WTC11 (cell line): Measurements from ENCODE around the gene KLHDC2. TPM values are rescaled to one million over a fixed set of nuclear protein-coding genes. Genes with fewer than 3 reads are reported as not detected.

Experiments
- ATAC-seq: fragments of 200-7000 bp; cut with Tn5 transposase; 2 replicates; pipeline ENCODE4 v1.10.0; 2021; ENCODE audit warnings: mild to moderate bottlenecking, moderate library complexity
- CTCF ChIA-PET: fragments of 300-600 bp; sonication (Branson Sonifier 250); formaldehyde crosslinking; loops from one replicate; lab custom pipeline; 2021; ENCODE audit warnings: antibody characterized with exemption; lab: Charles Lee
- POLR2A ChIA-PET: fragments of 350-600 bp; sonication (Branson Sonifier 250); formaldehyde crosslinking; loops from one replicate; lab custom pipeline; 2021; ENCODE audit warnings: antibody characterized with exemption; lab: Charles Lee
- DNase-seq: peaks from one replicate; pipeline ENCODE4 v3.0.0; 2021; ENCODE audit warnings: low spot score
- H3K27ac Mint-ChIP-seq: 2 replicates; pipeline ENCODE4 v1.8.0; 2021; ENCODE audit warnings: mixed read lengths
- H3K27me3 Mint-ChIP-seq: 2 replicates; pipeline ENCODE4 v1.8.0; 2021; ENCODE audit warnings: low read depth, mild to moderate bottlenecking, moderate library complexity, mixed read lengths
- H3K36me3 Mint-ChIP-seq: 2 replicates; pipeline ENCODE4 v1.8.0; 2021; ENCODE audit warnings: mixed read lengths
- H3K4me1 Mint-ChIP-seq: 2 replicates; pipeline ENCODE4 v1.8.0; 2022; ENCODE audit warnings: mixed read lengths
- H3K4me3 Mint-ChIP-seq: 2 replicates; pipeline ENCODE4 v1.8.0; 2021; ENCODE audit warnings: mild to moderate bottlenecking, moderate library complexity, mixed read lengths
- H3K9me3 Mint-ChIP-seq: 2 replicates; pipeline ENCODE4 v1.8.0; 2021; ENCODE audit warnings: mixed read lengths
- ELF4 ChIP-seq: sonication (generic); formaldehyde crosslinking; IDR thresholded peaks from 2 replicates; pipeline ENCODE4 v1.8.1; 2022; ENCODE audit warnings: low read depth, mild to moderate bottlenecking, moderate library complexity, missing genetic modification reagents
- GTF2I ChIP-seq: fragments of 250-450 bp; sonication (Bioruptor Pico); conservative IDR thresholded peaks from 2 replicates; pipeline ENCODE4 v1.4.0; 2021; ENCODE audit warnings: mild to moderate bottlenecking
- JAZF1 ChIP-seq: fragments of 250-450 bp; sonication (Bioruptor Pico); IDR thresholded peaks from 2 replicates; pipeline ENCODE4 v1.9.0; 2021; ENCODE audit warnings: moderate library complexity, mild to moderate bottlenecking, inconsistent platforms
- NFE2L1 ChIP-seq: sonication (generic); formaldehyde crosslinking; IDR thresholded peaks from 2 replicates; pipeline ENCODE4 v1.8.1; 2023; ENCODE audit warnings: missing genetic modification reagents
- NFYB ChIP-seq: sonication (generic); formaldehyde crosslinking; conservative IDR thresholded peaks from 2 replicates; pipeline ENCODE4 v1.8.0; 2022; ENCODE audit warnings: low read depth, missing genetic modification reagents
- RELA ChIP-seq: sonication (generic); formaldehyde crosslinking; IDR thresholded peaks from 2 replicates; pipeline ENCODE4 v1.8.1; 2022; ENCODE audit warnings: missing genetic modification reagents, mild to moderate bottlenecking, borderline replicate concordance
- SMAD4 ChIP-seq: sonication (generic); formaldehyde crosslinking; IDR thresholded peaks from 2 replicates; pipeline ENCODE4 v1.8.0; 2022; ENCODE audit warnings: mild to moderate bottlenecking, missing genetic modification reagents
- SOX15 ChIP-seq: fragments of 250-450 bp; sonication (Bioruptor Pico); IDR thresholded peaks from 2 replicates; pipeline ENCODE4 v1.9.0; 2021; ENCODE audit warnings: mild to moderate bottlenecking
- TCF7 ChIP-seq: sonication (generic); formaldehyde crosslinking; IDR thresholded peaks from 2 replicates; pipeline ENCODE4 v1.8.0; 2022; ENCODE audit warnings: mild to moderate bottlenecking, low read depth, missing genetic modification reagents, moderate library complexity
- ZNF121 ChIP-seq: sonication (generic); formaldehyde crosslinking; IDR thresholded peaks from 2 replicates; pipeline ENCODE4 v1.8.0; 2023; ENCODE audit warnings: missing genetic modification reagents
- ZNF671 ChIP-seq: fragments of 250-450 bp; sonication (Bioruptor Pico); IDR thresholded peaks from 2 replicates; pipeline ENCODE4 v1.8.0; 2021; ENCODE audit warnings: mild to moderate bottlenecking
- total RNA-seq: library from RNA; stranded (reverse); gene quantifications from 3 replicates; pipeline ENCODE4 v1.2.3, GENCODE V29; 2021
- TF ChIP-seq, protein P1 (sequence below): sonication (generic); formaldehyde crosslinking; conservative IDR thresholded peaks from 2 replicates; pipeline ENCODE4 v1.8.1; 2023; ENCODE audit warnings: mild to moderate bottlenecking, low read depth, missing genetic modification reagents, moderate library complexity
- TF ChIP-seq, protein P2 (sequence below): sonication (generic); formaldehyde crosslinking; IDR thresholded peaks from 2 replicates; pipeline ENCODE4 v1.8.1; 2022; ENCODE audit warnings: low read depth, mild to moderate bottlenecking, moderate library complexity, missing genetic modification reagents, borderline replicate concordance
- TF ChIP-seq, protein P3 (sequence below): sonication (generic); formaldehyde crosslinking; IDR thresholded peaks from 2 replicates; pipeline ENCODE4 v1.8.1; 2023; ENCODE audit warnings: mild to moderate bottlenecking, missing genetic modification reagents
- TF ChIP-seq, protein P4 (sequence below): sonication (generic); formaldehyde crosslinking; IDR thresholded peaks from 2 replicates; pipeline ENCODE4 v1.8.0; 2023; ENCODE audit warnings: mild to moderate bottlenecking, missing genetic modification reagents
- TF ChIP-seq, protein P5 (sequence below): sonication (generic); formaldehyde crosslinking; IDR thresholded peaks from 2 replicates; pipeline ENCODE4 v1.8.0; 2022; ENCODE audit warnings: mild to moderate bottlenecking, missing genetic modification reagents
- TF ChIP-seq, protein P6 (sequence below): fragments of 250-450 bp; sonication (Bioruptor Pico); IDR thresholded peaks from 2 replicates; pipeline ENCODE4 v1.9.0; 2021; ENCODE audit warnings: mild to moderate bottlenecking, borderline replicate concordance

Gene KLHDC2
- total RNA-seq, 1 experiment from 2014 or later, result 47.6 TPM

DNA sequence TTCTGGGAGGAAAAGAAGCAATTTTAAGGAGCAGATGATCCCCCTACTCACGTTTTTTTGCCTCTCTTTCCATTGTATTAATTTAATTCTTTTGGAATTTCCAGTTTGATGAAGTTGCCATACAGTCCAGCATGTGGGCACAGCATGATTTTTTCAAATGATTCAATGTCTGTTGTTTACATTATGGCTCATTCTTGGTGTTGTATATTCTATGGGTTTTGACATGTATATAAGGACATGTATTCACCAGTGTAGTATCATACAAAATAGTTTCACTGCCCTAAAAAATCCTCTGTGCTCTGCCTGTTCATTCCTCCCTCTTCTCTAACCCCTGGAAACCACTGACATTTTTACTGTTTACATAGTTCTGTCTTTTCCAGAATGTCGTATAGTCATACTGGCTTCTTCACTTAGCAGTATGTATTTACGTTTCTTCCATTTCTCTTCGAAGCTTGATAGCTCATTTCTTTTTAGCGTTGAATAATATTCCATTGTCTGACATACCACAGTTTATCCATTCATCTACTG, 13.3 kb upstream of the KLHDC2 start:
- Mint-ChIP-seq H3K9me3 (peaks cover 12% of the 10 kb centered on the region), H3K4me1 (no peaks in the 10 kb centered on the region), H3K36me3 (no peaks in the 10 kb centered on the region), H3K27ac (no peak overlapping the region), H3K27me3 (no peaks in the 10 kb centered on the region; the same call in 1 of the 2 replicates), H3K4me3 (no peak overlapping the region)
- ChIA-PET POLR2A (no interaction called here), CTCF (no interaction called here)
- ATAC-seq (no peak), DNase-seq (no peak)
- TF ChIP-seq RELA (CRISPR knock-in tag) (no peak), ZNF671 (CRISPR knock-in tag) (no peak), ZNF121 (CRISPR knock-in tag) (no peak), JAZF1 (no peak), SMAD4 (CRISPR knock-in tag) (no peak), ELF4 (CRISPR knock-in tag) (no peak), NFYB (CRISPR knock-in tag) (no peak), TCF7 (no peak), NFE2L1 (CRISPR knock-in tag) (no peak), GTF2I (no peak), SOX15 (no peak)
- TF ChIP-seq, protein P1, sequence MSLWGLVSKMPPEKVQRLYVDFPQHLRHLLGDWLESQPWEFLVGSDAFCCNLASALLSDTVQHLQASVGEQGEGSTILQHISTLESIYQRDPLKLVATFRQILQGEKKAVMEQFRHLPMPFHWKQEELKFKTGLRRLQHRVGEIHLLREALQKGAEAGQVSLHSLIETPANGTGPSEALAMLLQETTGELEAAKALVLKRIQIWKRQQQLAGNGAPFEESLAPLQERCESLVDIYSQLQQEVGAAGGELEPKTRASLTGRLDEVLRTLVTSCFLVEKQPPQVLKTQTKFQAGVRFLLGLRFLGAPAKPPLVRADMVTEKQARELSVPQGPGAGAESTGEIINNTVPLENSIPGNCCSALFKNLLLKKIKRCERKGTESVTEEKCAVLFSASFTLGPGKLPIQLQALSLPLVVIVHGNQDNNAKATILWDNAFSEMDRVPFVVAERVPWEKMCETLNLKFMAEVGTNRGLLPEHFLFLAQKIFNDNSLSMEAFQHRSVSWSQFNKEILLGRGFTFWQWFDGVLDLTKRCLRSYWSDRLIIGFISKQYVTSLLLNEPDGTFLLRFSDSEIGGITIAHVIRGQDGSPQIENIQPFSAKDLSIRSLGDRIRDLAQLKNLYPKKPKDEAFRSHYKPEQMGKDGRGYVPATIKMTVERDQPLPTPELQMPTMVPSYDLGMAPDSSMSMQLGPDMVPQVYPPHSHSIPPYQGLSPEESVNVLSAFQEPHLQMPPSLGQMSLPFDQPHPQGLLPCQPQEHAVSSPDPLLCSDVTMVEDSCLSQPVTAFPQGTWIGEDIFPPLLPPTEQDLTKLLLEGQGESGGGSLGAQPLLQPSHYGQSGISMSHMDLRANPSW (CRISPR knock-in tag), result no peak
- TF ChIP-seq, protein P2, sequence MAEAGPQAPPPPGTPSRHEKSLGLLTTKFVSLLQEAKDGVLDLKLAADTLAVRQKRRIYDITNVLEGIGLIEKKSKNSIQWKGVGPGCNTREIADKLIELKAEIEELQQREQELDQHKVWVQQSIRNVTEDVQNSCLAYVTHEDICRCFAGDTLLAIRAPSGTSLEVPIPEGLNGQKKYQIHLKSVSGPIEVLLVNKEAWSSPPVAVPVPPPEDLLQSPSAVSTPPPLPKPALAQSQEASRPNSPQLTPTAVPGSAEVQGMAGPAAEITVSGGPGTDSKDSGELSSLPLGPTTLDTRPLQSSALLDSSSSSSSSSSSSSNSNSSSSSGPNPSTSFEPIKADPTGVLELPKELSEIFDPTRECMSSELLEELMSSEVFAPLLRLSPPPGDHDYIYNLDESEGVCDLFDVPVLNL, result no peak
- TF ChIP-seq, protein P3, sequence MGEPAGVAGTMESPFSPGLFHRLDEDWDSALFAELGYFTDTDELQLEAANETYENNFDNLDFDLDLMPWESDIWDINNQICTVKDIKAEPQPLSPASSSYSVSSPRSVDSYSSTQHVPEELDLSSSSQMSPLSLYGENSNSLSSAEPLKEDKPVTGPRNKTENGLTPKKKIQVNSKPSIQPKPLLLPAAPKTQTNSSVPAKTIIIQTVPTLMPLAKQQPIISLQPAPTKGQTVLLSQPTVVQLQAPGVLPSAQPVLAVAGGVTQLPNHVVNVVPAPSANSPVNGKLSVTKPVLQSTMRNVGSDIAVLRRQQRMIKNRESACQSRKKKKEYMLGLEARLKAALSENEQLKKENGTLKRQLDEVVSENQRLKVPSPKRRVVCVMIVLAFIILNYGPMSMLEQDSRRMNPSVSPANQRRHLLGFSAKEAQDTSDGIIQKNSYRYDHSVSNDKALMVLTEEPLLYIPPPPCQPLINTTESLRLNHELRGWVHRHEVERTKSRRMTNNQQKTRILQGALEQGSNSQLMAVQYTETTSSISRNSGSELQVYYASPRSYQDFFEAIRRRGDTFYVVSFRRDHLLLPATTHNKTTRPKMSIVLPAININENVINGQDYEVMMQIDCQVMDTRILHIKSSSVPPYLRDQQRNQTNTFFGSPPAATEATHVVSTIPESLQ (CRISPR knock-in tag), result no peak
- TF ChIP-seq, protein P4, sequence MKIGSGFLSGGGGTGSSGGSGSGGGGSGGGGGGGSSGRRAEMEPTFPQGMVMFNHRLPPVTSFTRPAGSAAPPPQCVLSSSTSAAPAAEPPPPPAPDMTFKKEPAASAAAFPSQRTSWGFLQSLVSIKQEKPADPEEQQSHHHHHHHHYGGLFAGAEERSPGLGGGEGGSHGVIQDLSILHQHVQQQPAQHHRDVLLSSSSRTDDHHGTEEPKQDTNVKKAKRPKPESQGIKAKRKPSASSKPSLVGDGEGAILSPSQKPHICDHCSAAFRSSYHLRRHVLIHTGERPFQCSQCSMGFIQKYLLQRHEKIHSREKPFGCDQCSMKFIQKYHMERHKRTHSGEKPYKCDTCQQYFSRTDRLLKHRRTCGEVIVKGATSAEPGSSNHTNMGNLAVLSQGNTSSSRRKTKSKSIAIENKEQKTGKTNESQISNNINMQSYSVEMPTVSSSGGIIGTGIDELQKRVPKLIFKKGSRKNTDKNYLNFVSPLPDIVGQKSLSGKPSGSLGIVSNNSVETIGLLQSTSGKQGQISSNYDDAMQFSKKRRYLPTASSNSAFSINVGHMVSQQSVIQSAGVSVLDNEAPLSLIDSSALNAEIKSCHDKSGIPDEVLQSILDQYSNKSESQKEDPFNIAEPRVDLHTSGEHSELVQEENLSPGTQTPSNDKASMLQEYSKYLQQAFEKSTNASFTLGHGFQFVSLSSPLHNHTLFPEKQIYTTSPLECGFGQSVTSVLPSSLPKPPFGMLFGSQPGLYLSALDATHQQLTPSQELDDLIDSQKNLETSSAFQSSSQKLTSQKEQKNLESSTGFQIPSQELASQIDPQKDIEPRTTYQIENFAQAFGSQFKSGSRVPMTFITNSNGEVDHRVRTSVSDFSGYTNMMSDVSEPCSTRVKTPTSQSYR (CRISPR knock-in tag), result no peak
- TF ChIP-seq, protein P5, sequence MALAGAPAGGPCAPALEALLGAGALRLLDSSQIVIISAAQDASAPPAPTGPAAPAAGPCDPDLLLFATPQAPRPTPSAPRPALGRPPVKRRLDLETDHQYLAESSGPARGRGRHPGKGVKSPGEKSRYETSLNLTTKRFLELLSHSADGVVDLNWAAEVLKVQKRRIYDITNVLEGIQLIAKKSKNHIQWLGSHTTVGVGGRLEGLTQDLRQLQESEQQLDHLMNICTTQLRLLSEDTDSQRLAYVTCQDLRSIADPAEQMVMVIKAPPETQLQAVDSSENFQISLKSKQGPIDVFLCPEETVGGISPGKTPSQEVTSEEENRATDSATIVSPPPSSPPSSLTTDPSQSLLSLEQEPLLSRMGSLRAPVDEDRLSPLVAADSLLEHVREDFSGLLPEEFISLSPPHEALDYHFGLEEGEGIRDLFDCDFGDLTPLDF, result no peak
- TF ChIP-seq, protein P6, sequence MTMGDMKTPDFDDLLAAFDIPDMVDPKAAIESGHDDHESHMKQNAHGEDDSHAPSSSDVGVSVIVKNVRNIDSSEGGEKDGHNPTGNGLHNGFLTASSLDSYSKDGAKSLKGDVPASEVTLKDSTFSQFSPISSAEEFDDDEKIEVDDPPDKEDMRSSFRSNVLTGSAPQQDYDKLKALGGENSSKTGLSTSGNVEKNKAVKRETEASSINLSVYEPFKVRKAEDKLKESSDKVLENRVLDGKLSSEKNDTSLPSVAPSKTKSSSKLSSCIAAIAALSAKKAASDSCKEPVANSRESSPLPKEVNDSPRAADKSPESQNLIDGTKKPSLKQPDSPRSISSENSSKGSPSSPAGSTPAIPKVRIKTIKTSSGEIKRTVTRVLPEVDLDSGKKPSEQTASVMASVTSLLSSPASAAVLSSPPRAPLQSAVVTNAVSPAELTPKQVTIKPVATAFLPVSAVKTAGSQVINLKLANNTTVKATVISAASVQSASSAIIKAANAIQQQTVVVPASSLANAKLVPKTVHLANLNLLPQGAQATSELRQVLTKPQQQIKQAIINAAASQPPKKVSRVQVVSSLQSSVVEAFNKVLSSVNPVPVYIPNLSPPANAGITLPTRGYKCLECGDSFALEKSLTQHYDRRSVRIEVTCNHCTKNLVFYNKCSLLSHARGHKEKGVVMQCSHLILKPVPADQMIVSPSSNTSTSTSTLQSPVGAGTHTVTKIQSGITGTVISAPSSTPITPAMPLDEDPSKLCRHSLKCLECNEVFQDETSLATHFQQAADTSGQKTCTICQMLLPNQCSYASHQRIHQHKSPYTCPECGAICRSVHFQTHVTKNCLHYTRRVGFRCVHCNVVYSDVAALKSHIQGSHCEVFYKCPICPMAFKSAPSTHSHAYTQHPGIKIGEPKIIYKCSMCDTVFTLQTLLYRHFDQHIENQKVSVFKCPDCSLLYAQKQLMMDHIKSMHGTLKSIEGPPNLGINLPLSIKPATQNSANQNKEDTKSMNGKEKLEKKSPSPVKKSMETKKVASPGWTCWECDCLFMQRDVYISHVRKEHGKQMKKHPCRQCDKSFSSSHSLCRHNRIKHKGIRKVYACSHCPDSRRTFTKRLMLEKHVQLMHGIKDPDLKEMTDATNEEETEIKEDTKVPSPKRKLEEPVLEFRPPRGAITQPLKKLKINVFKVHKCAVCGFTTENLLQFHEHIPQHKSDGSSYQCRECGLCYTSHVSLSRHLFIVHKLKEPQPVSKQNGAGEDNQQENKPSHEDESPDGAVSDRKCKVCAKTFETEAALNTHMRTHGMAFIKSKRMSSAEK (CRISPR knock-in tag), result no peak
